Left forelimb (tissue), 1 donor: Measurements from ENCODE around the gene KIF7.
"Not testable (repeated sequence)": the region's sequence is repeated elsewhere in the genome, so short reads cannot be mapped to it uniquely, and the experiment has no call there.

Source experiments
- DNase-seq: peaks from one replicate; pipeline ENCODE4 v3.0.0-alpha.2; 2018; ENCODE audit warnings: low spot score

KIF7 gene

GRCh38 chr15:89654847-89655805 is at the start of gene KIF7:
Gene KIF7, minus strand, starts transcription at chr15:89655467. Its CDS starts 2,537 bp downstream, at chr15:89652930.
- DNase-seq: peak; percentile 90

- no peak for DNase-seq
These were observed 49.1 kb upstream of the KIF7 start for GRCh38 chr15:89704411-89704810.

GRCh38 chr15:89695198-89695597 is 39.9 kb upstream of the KIF7 start:
- DNase-seq: no peak

- DNase-seq: no peak
These were observed 38.4 kb upstream of the KIF7 start for GRCh38 chr15:89693696-89694095.

- DNase-seq: no peak
These were observed 37.8 kb upstream of the KIF7 start for GRCh38 chr15:89693091-89693490.

GRCh38 chr15:89690276-89691218 is 35.3 kb upstream of the KIF7 start, which contains the start of the genes PEX11A and WDR93:
Gene PEX11A, minus strand, starts transcription at chr15:89690754. Its CDS starts 122 bp downstream, at chr15:89690632.
Gene WDR93, plus strand, starts transcription at chr15:89690811. Its CDS starts 10,936 bp downstream, at chr15:89701747.
- DNase-seq: peak; percentile 82

- not testable (repeated sequence) for DNase-seq
These were observed 34.6 kb upstream of the KIF7 start for GRCh38 chr15:89689930-89690275.

- no peak for DNase-seq
These were observed 31.3 kb upstream of the KIF7 start for GRCh38 chr15:89686522-89686921.

- DNase-seq: no peak
These were observed 30.7 kb upstream of the KIF7 start for GRCh38 chr15:89685995-89686394.

GRCh38 chr15:89681146-89681545 is 25.9 kb upstream of the KIF7 start:
- no peak for DNase-seq

GRCh38 chr15:89680282-89680873 is 25.1 kb upstream of the KIF7 start:
- DNase-seq: no peak

GRCh38 chr15:89679212-89679611 is 23.9 kb upstream of the KIF7 start, which contains the start of gene PLIN1:
Gene PLIN1, minus strand, starts transcription at chr15:89679367. Its CDS starts 1,878 bp downstream, at chr15:89677489.
- no peak for DNase-seq

- DNase-seq: no peak
These were observed 22.1 kb upstream of the KIF7 start for GRCh38 chr15:89677381-89677780.

GRCh38 chr15:89675606-89676005 is 20.3 kb upstream of the KIF7 start:
- no peak for DNase-seq

- no peak for DNase-seq
These were observed 19.3 kb upstream of the KIF7 start for GRCh38 chr15:89674526-89674925.

GRCh38 chr15:89673165-89673512 is 17.9 kb upstream of the KIF7 start:
- no peak for DNase-seq

GRCh38 chr15:89672221-89673164 is 17.2 kb upstream of the KIF7 start:
- no peak for DNase-seq

GRCh38 chr15:89671687-89672086 is 16.4 kb upstream of the KIF7 start:
- no peak for DNase-seq

- DNase-seq: no peak
These were observed 15.8 kb upstream of the KIF7 start for GRCh38 chr15:89670971-89671560.

GRCh38 chr15:89669941-89670340 is 14.7 kb upstream of the KIF7 start:
- no peak for DNase-seq
